K562 (cell line): Measurements from ENCODE around the gene LTO1. TPM values are rescaled to one million over a fixed set of nuclear protein-coding genes. Genes with fewer than 3 reads are reported as not detected.

Source experiments
- ATAC-seq: fragments of 200-7000 bp; cut with Tn5 transposase; 3 replicates; pipeline ENCODE4 v1.9.1; 2020; ENCODE audit warnings: moderate library complexity
- BruUV-seq: library from RNA; stranded (reverse); fragments of 400-500 nt; replicated peaks from 2 replicates; lab custom pipeline; 2021; lab: Mats Ljungman, UMichigan
- CTCF ChIA-PET: fragments of 300-600 bp; formaldehyde crosslinking; extraction: SDS; loops from one replicate; lab custom pipeline; 2021; ENCODE audit warnings: low intra/inter-chr PET ratio; lab: Yijun Ruan, JAX
- POLR2A ChIA-PET: fragments of 300-600, 350-650 bp; sonication (Branson Sonifier 250); formaldehyde crosslinking; extraction: SDS; loops from one replicate; lab custom pipeline; 2021; ENCODE audit warnings: antibody characterized with exemption, inconsistent platforms; lab: Yijun Ruan, JAX
- DNase-seq, 4 experiments: peaks; one replicate each; pipeline versions ENCODE4 v3.0.0 to v3.0.0-alpha.2; 2011 to 2018; ENCODE audit warnings: low spot score in 3 of 4, mixed read lengths in 3 of 4; ENCODE audit errors: extremely low read depth in 1 of 4
- FAIRE-seq: peaks from 2 replicates; lab custom pipeline; 2011; peaks lifted over from hg19 to GRCh38; lab: Jason Lieb, UNC
- H2AFZ ChIP-seq: 2 replicates; pipeline ENCODE4 v1.6.0; 2011; ENCODE audit warnings: low read depth, low read length, control low read depth, inconsistent platforms
- H3K27ac ChIP-seq: fragments of 200-600 bp; 3 replicates; pipeline ENCODE4 v1.8.0; 2011; ENCODE audit warnings: low read depth, mild to moderate bottlenecking, control low read depth, inconsistent platforms, low read length, moderate library complexity, mixed read lengths; ENCODE audit errors: extremely low read depth
- H3K27me3 ChIP-seq, 2 experiments: fragments of 300-600 bp in 1 of 2; 2 replicates in 1 of 2; 3 replicates in 1 of 2; pipeline versions ENCODE4 v1.6.0 to v1.8.0; 2011; ENCODE audit warnings: inconsistent platforms in 2 of 2, low read length in 2 of 2, mild to moderate bottlenecking in 1 of 2, mixed read lengths in 1 of 2, moderate library complexity in 1 of 2; ENCODE audit not compliant: control insufficient read depth in 2 of 2, insufficient read depth in 2 of 2
- H3K36me3 ChIP-seq: fragments of 300-600 bp; 3 replicates; pipeline ENCODE4 v1.8.0; 2011; ENCODE audit warnings: mild to moderate bottlenecking, low read length, inconsistent platforms; ENCODE audit not compliant: control insufficient read depth, insufficient read depth
- H3K4me1 ChIP-seq, 2 experiments: fragments of 200-600 bp in 1 of 2; replicated peaks in 1 of 2; 2 replicates in 1 of 2; 3 replicates in 1 of 2; pipeline versions ENCODE4 v1.5.1 to v1.8.0; 2011; ENCODE audit warnings: inconsistent platforms in 2 of 2, low read length in 2 of 2, mild to moderate bottlenecking in 1 of 2, mixed read lengths in 1 of 2, moderate library complexity in 1 of 2; ENCODE audit not compliant: control insufficient read depth in 2 of 2, insufficient read depth in 2 of 2
- H3K4me2 ChIP-seq: 2 replicates; pipeline ENCODE4 v1.6.1; 2011; ENCODE audit warnings: low read length, control low read depth, inconsistent platforms, mixed read lengths; ENCODE audit not compliant: insufficient read depth
- H3K4me3 ChIP-seq: fragments of 200-600 bp; sonication (generic), shearing (Covaris generic); 2 replicates; pipeline ENCODE4 v1.5.1; 2016; ENCODE audit warnings: control low read depth, inconsistent platforms
- H3K79me2 ChIP-seq: fragments of 200-600 bp; 3 replicates; pipeline ENCODE4 v1.8.0; 2011; ENCODE audit warnings: low read length, inconsistent platforms; ENCODE audit not compliant: control insufficient read depth, insufficient read depth
- H3K9ac ChIP-seq, 2 experiments: 2 replicates each; pipeline versions ENCODE4 v1.6.0 to v1.6.1; 2011; ENCODE audit warnings: low read depth in 2 of 2, low read length in 2 of 2, control low read depth in 1 of 2, inconsistent platforms in 1 of 2, mild to moderate bottlenecking in 1 of 2, mixed read lengths in 1 of 2; ENCODE audit not compliant: insufficient read depth in 1 of 2
- H3K9me1 ChIP-seq: one replicate; pipeline ENCODE4 v1.6.0; 2011; ENCODE audit warnings: inconsistent platforms, mild to moderate bottlenecking, low read length, moderate library complexity; ENCODE audit not compliant: control insufficient read depth, insufficient read depth
- H3K9me3 ChIP-seq: replicated peaks from 2 replicates; pipeline ENCODE4 v1.5.1; 2011; ENCODE audit warnings: low read depth, low read length, inconsistent platforms; ENCODE audit not compliant: control insufficient read depth, insufficient read depth
- H4K20me1 ChIP-seq: replicated peaks from 2 replicates; pipeline ENCODE4 v1.6.1; 2011; ENCODE audit warnings: low read length, inconsistent platforms, mixed read lengths; ENCODE audit not compliant: control insufficient read depth, insufficient read depth
- CEBPZ ChIP-seq: fragments of 150-350 bp; IDR thresholded peaks from 2 replicates; pipeline ENCODE4 v1.6.1; 2014; ENCODE audit warnings: low read depth, mild to moderate bottlenecking, low read length, borderline replicate concordance
- ELK3 ChIP-seq: fragments of 450-650 bp; formaldehyde crosslinking; IDR thresholded peaks from 2 replicates; pipeline ENCODE4 v1.4.0; 2020; ENCODE audit warnings: mild to moderate bottlenecking
- JUN ChIP-seq, 2 experiments: sonication (generic) in 1 of 2; formaldehyde crosslinking in 1 of 2; IDR thresholded peaks; 2 replicates each; pipeline versions ENCODE4 v1.6.1 to v1.8.0; 2012 to 2022; ENCODE audit warnings: borderline replicate concordance in 2 of 2, mild to moderate bottlenecking in 2 of 2, improper control_type of control experiment in 1 of 2, low read depth in 1 of 2, low read length in 1 of 2, missing genetic modification reagents in 1 of 2
- MTF1 ChIP-seq: fragments of 250-450 bp; sonication (Bioruptor Pico); IDR thresholded peaks from 2 replicates; pipeline ENCODE4 v1.9.0; 2021; ENCODE audit warnings: moderate library complexity, mild to moderate bottlenecking, inconsistent platforms, borderline replicate concordance
- MYNN ChIP-seq, 2 experiments: sonication (generic); formaldehyde crosslinking in 1 of 2; IDR thresholded peaks; 2 replicates each; pipeline versions ENCODE4 v1.5.0 to v1.6.1; 2016 to 2020; ENCODE audit warnings: antibody characterized with exemption in 1 of 2, missing genetic modification reagents in 1 of 2
- PHF8 ChIP-seq: fragments of 200-600 bp; sonication (generic); IDR thresholded peaks from 2 replicates; pipeline ENCODE4 v1.6.1; 2012; ENCODE audit warnings: mixed run types, mild to moderate bottlenecking, inconsistent platforms, low read length, moderate library complexity, borderline replicate concordance
- POLR2G ChIP-seq: fragments of 200-400 bp; formaldehyde crosslinking; IDR thresholded peaks from 2 replicates; pipeline ENCODE4 v1.6.1; 2017; ENCODE audit warnings: low read depth, mild to moderate bottlenecking, antibody characterized with exemption, low read length, moderate library complexity
- ZNF609 ChIP-seq: sonication (generic); formaldehyde crosslinking; IDR thresholded peaks from 2 replicates; pipeline ENCODE4 v1.8.1; 2023; ENCODE audit warnings: missing genetic modification reagents, mild to moderate bottlenecking, borderline replicate concordance
- WGBS: fragments of 100-300 bp; shearing (Covaris generic); methylation state at CpG from one replicate; pipeline ENCODE4 v1.1.6; 2016; ENCODE audit warnings: low coverage, mixed read lengths; ENCODE audit not compliant: insufficient coverage; ENCODE audit errors: missing lambda C conversion rate; 5-methylcytosine and 5-hydroxymethylcytosine counted together
- in situ Hi-C: fragments of 300-500 bp; cut with MboI; formaldehyde crosslinking; loops from 4 replicates; pipeline ENCODE4 v1.15.0; 2018; ENCODE audit warnings: inconsistent platforms, mixed read lengths
- intact Hi-C: fragments of 100-400 bp; cut with micrococcal nuclease; formaldehyde crosslinking; loops from 2 replicates; pipeline ENCODE4 v1.14.2; 2022
- polyA plus RNA-seq, 8 experiments: library from polyadenylated mRNA; depleted of rRNA in 4 of 8; stranded (reverse) in 5 of 8; unstranded in 3 of 8; fragments of >200 nt; fragmentation: Nextera tagmentation in 2 of 8; fragmentation: Illumina TruSeq in 1 of 8; extraction: Ambion mirVana in 2 of 8; extraction: Trizol in 1 of 8; gene quantifications; 2 replicates each; pipeline versions ENCODE4 v1.2.1 to v1.2.3, GENCODE V29; 2011 to 2014; ENCODE audit warnings: inconsistent platforms in 1 of 8, missing spikeins in 1 of 8
- total RNA-seq, 7 experiments: library from RNA; depleted of rRNA in 6 of 7; stranded (reverse); fragments of >200 nt in 6 of 7; fragmentation: Illumina TruSeq in 2 of 7; extraction: Trizol in 2 of 7; gene quantifications; 2 replicates each; pipeline versions ENCODE4 v1.2.1 to v1.2.3, GENCODE V29; 2011 to 2021; ENCODE audit warnings: low replicate concordance in 1 of 7

LTO1 gene
- total and polyA plus RNA-seq, 9 of the 15 experiments (the other 6 are each of a cell fraction or from before 2014, with no cell fraction given), result 2.6 to 43.4 (median 19.1) TPM

GRCh38 chr11:69648679-69649575 lies 26.2 kb downstream of the LTO1 start:
- no peaks in the 10 kb centered on the region for H3K9me1 ChIP-seq
- FAIRE-seq (no peak), DNase-seq (no peak), ATAC-seq (no peak)
- no peaks in the 10 kb centered on the region; the same call in none of the 2 replicates for H4K20me1 ChIP-seq
- H3K27ac ChIP-seq, result no peak overlapping the region
- WGBS, result 70% methylated on average over 34 of the region's 37 CpGs
- BruUV-seq, result no TSS peak
- CTCF ChIA-PET, result no interaction called here
- intact Hi-C loops (loop anchor here (10.0 kb wide), 3 partner anchors 414 to 1014 kb away; no protein-coding TSS in a partner anchor), in situ Hi-C loops (no loop called here)
- H3K27me3 ChIP-seq, result no peaks in the 10 kb centered on the region
- H2AFZ ChIP-seq, result no peak overlapping the region
- no peaks in the 10 kb centered on the region for H3K9me3 ChIP-seq
- H3K4me3 ChIP-seq, result no peak overlapping the region
- H3K9ac ChIP-seq, result peak overlapping the region in 1 of 2 experiments; percentile 35; a peak in 1 of 4 replicates
- POLR2A ChIA-PET, result no interaction called here
- H3K79me2 ChIP-seq, result no peaks in the 10 kb centered on the region
- no peaks in the 10 kb centered on the region for H3K36me3 ChIP-seq
- no peak for TF ChIP-seq MTF1 (CRISPR knock-in tag)
- TF ChIP-seq CEBPZ, result no peak
- TF ChIP-seq ZNF609, result no peak
- TF ChIP-seq MYNN (IDR thresholded peaks at IDR 0.05), result no peak
- TF ChIP-seq MYNN (CRISPR knock-in tag; IDR thresholded peaks at IDR 0.05), result no peak
- no peak for TF ChIP-seq JUN (IDR thresholded peaks at IDR 0.05; ENCODE audit: borderline replicate concordance, low read depth, low read length)
- TF ChIP-seq JUN (CRISPR knock-in tag; IDR thresholded peaks at IDR 0.05; ENCODE audit: borderline replicate concordance), result no peak
- TF ChIP-seq POLR2G, result 0 out of 2 replicates have a peak, but pooled peaks have one; percentile 22
- no peak for TF ChIP-seq ELK3
- no peak for TF ChIP-seq PHF8
- peaks cover 3 to 51% of the 10 kb centered on the region in 2 experiments; a peak in 4 of 5 replicates for H3K4me1 ChIP-seq
- H3K4me2 ChIP-seq, result no peak overlapping the region
